Mucosa of descending colon (tissue), 3 donors: Measurements from ENCODE around the gene RSU1. TPM values are rescaled to one million over a fixed set of nuclear protein-coding genes. Genes with fewer than 3 reads are reported as not detected.

Source experiments
- ATAC-seq: fragments of 200-7000 bp; cut with Tn5 transposase; one replicate; pipeline ENCODE4 v1.9.1; 2020; ENCODE audit warnings: mild to moderate bottlenecking, moderate library complexity
- DNase-seq, 3 donors: peaks; one replicate each; pipeline ENCODE4 v3.0.0-alpha.2; 2020
- H3K36me3 ChIP-seq: fragments of 200-600 bp; one replicate; pipeline ENCODE4 v1.8.0; 2021; ENCODE audit warnings: low read depth, mild to moderate bottlenecking
- H3K4me1 ChIP-seq: fragments of 200-600 bp; one replicate; pipeline ENCODE4 v1.8.0; 2021; ENCODE audit warnings: low read depth, mild to moderate bottlenecking
- H3K4me3 ChIP-seq: fragments of 200-600 bp; one replicate; pipeline ENCODE4 v1.8.0; 2021; ENCODE audit warnings: mild to moderate bottlenecking
- H3K9me3 ChIP-seq: fragments of 200-600 bp; one replicate; pipeline ENCODE4 v1.8.0; 2021; ENCODE audit warnings: mild to moderate bottlenecking
- intact Hi-C, 2 donors: fragments of 100-400 bp; cut with DNase I in 1 of 2; cut with micrococcal nuclease in 1 of 2; formaldehyde crosslinking; loops; one replicate each; pipeline versions ENCODE4 v1.11.0 to v1.11.1; 2022; cut with DNase I, micrococcal nuclease
- total RNA-seq, 3 donors: library from RNA; stranded (reverse); fragmentation: NEBNext Ultra II Directional in 2 of 3; extraction: Animal tissue kit (Norgen Biotek cat#: 25700) in 2 of 3; gene quantifications; one replicate each; pipeline versions ENCODE4 v1.2.1 to v1.2.4, GENCODE V29; 2021 to 2023
- TF ChIP-seq, protein P1 (sequence below): fragments of 200-600 bp; IDR thresholded peaks from one replicate; pipeline ENCODE4 v1.8.0; 2022; ENCODE audit warnings: antibody characterized with exemption, mild to moderate bottlenecking
- donor health status: DM: no; HTN: no; CAD: no; lungs with moderate emphysema.
- donor health status: DM: no; HTN: no; CAD: no.
- donor health status: DM: no; HTN: yes; CAD: no.

RSU1 gene
- total RNA-seq, 3 donors from 2014 or later: 67.2 to 94.8 (median 74.1) TPM

DNA sequence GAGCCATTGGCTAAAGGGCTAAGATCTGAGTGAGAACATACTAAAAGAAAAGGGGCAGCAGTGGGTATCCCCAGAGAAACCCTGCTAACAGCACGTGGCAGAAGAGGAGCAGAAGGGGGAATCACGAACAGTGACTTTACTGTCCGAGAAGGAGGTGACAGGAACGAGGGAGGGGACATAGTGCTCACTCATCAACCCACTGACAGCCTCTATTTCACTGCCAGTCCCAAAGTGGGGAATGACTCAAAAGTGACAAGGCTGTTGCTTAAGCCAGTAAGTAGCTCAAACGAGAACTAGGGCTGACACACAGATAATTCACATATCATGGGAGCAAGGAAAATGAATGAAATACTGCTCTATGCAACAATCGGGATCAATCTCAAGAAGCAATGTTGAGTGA lies 92.7 kb downstream of the RSU1 start:
- no peak for ATAC-seq
- TF ChIP-seq, protein P1, sequence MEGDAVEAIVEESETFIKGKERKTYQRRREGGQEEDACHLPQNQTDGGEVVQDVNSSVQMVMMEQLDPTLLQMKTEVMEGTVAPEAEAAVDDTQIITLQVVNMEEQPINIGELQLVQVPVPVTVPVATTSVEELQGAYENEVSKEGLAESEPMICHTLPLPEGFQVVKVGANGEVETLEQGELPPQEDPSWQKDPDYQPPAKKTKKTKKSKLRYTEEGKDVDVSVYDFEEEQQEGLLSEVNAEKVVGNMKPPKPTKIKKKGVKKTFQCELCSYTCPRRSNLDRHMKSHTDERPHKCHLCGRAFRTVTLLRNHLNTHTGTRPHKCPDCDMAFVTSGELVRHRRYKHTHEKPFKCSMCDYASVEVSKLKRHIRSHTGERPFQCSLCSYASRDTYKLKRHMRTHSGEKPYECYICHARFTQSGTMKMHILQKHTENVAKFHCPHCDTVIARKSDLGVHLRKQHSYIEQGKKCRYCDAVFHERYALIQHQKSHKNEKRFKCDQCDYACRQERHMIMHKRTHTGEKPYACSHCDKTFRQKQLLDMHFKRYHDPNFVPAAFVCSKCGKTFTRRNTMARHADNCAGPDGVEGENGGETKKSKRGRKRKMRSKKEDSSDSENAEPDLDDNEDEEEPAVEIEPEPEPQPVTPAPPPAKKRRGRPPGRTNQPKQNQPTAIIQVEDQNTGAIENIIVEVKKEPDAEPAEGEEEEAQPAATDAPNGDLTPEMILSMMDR: no peak
- DNase-seq: no peak
- Histone ChIP-seq H3K4me1 (no peaks in the 10 kb centered on the region), H3K9me3 (no peaks in the 10 kb centered on the region), H3K36me3 (no peaks in the 10 kb centered on the region), H3K4me3 (no peak overlapping the region)
- intact Hi-C loops: no loop called here

- no peak for DNase-seq
- ATAC-seq: no peak
- Histone ChIP-seq H3K4me1 (no peaks in the 10 kb centered on the region), H3K9me3 (no peaks in the 10 kb centered on the region), H3K4me3 (no peak overlapping the region), H3K36me3 (no peaks in the 10 kb centered on the region)
- TF ChIP-seq, protein P1: no peak
- intact Hi-C loops: no loop called here
These were observed 96.4 kb downstream of the RSU1 start for GRCh38 chr10:16720812-16721211.

GRCh38 chr10:16717622-16718395 lies 99.4 kb downstream of the RSU1 start:
- TF ChIP-seq, protein P1: no peak
- H3K9me3 ChIP-seq: peaks cover 17% of the 10 kb centered on the region
- DNase-seq (no peak), ATAC-seq (no peak)
- no peak overlapping the region for H3K4me3 ChIP-seq
- no peaks in the 10 kb centered on the region for H3K36me3 ChIP-seq
- intact Hi-C loops: no loop called here
- H3K4me1 ChIP-seq: no peaks in the 10 kb centered on the region

DNA sequence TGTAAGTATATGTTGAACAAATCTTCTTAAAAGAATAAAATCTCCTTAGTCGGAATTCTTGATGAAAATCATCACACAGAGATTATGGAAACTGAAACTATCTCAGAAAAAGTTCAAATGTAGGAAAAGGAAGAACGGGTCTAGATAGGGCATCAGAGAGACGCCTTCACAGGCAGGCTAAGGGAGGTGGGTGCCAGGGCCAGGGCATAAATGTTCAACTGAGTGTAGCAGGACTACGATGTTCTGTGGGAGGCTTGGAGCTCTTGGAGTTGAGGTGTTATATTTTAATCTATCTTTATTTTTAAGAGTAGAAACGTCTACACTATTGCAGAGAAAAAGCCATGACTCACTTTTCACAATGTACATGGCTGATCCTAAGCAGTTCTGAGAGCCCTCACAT lies 101.2 kb downstream of the RSU1 start:
- Histone ChIP-seq H3K36me3 (no peaks in the 10 kb centered on the region), H3K4me3 (no peak overlapping the region), H3K4me1 (no peaks in the 10 kb centered on the region), H3K9me3 (peaks cover 27% of the 10 kb centered on the region)
- DNase-seq: no peak
- ATAC-seq: no peak
- intact Hi-C loops: no loop called here
- TF ChIP-seq, protein P1: no peak

DNA sequence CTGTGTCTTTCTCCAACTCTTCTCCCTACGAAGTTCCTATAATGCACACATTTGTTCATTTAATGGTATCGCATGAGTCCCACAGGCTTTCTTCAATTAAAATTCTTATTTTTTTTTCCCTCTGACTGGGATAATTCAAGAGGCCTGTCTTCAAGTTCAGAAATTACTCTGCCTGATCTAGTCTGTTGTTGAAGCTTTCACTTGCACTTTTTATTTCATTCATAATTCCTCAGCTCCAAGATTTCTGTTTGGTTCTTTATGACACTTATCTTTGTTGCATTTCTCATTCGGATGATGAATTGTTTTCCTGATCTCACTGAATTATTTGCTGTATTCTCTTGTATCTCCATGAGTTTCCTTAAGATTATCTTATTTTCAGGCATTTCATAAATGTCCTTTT lies 103.9 kb downstream of the RSU1 start:
- ATAC-seq (no peak), DNase-seq (no peak)
- Histone ChIP-seq H3K9me3 (peaks cover 30% of the 10 kb centered on the region), H3K4me1 (no peaks in the 10 kb centered on the region), H3K4me3 (no peak overlapping the region), H3K36me3 (no peaks in the 10 kb centered on the region)
- TF ChIP-seq, protein P1: no peak
- intact Hi-C loops: no loop called here
